A549 (cell line): ENCODE results near the gene CDH11. TPM values are rescaled to one million over a fixed set of nuclear protein-coding genes. Genes with fewer than 3 reads are reported as not detected.
A peak's percentile ranks its signal among the peaks of the same experiment; 100 is the strongest.

Source experiments
- ATAC-seq, 2 experiments: fragments of 200-7000 bp in 1 of 2; fragments of >200 bp in 1 of 2; cut with Nextera tagmentation in 1 of 2; cut with Tn5 transposase in 1 of 2; 3 replicates each; pipeline versions ENCODE4 v1.8.0 to v1.9.1; 2018 to 2020; ENCODE audit warnings: mild to moderate bottlenecking in 1 of 2, moderate library complexity in 1 of 2
- CTCF ChIA-PET: fragments of 300-600 bp; sonication (Branson Sonifier 250); formaldehyde crosslinking; extraction: SDS; loops from one replicate; lab custom pipeline; 2021; ENCODE audit warnings: antibody characterized with exemption, inconsistent platforms; lab: Yijun Ruan, JAX
- POLR2A ChIA-PET: fragments of 350-600 bp; formaldehyde crosslinking; extraction: SDS; loops from one replicate; lab custom pipeline; 2021; ENCODE audit warnings: antibody characterized with exemption, inconsistent platforms; lab: Yijun Ruan, JAX
- DNase-seq, 2 experiments: peaks; one replicate each; pipeline versions ENCODE4 v3.0.0 to v3.0.0-alpha.2; 2011 to 2016; ENCODE audit warnings: low read depth in 1 of 2, low spot score in 1 of 2
- FAIRE-seq: peaks from 2 replicates; lab custom pipeline; 2011; peaks lifted over from hg19 to GRCh38; lab: Jason Lieb, UNC
- H3K27ac ChIP-seq, 2 experiments: fragments of >200 bp; sonication (Bioruptor Twin); formaldehyde crosslinking; 3 replicates each; pipeline ENCODE4 v1.5.1; 2016 to 2017
- H3K4me1 ChIP-seq: fragments of >200 bp; sonication (Bioruptor Twin); formaldehyde crosslinking; 3 replicates; pipeline ENCODE4 v1.6.1; 2016
- H3K4me2 ChIP-seq: fragments of >200 bp; sonication (Bioruptor Twin); formaldehyde crosslinking; 3 replicates; pipeline ENCODE4 v1.6.1; 2016
- H3K4me3 ChIP-seq: fragments of >200 bp; sonication (Bioruptor Twin); formaldehyde crosslinking; 3 replicates; pipeline ENCODE4 v1.5.1; 2016
- H3K9me3 ChIP-seq: fragments of >200 bp; sonication (Bioruptor Twin); formaldehyde crosslinking; 3 replicates; pipeline ENCODE4 v1.6.1; 2016
- ATOH8 ChIP-seq: fragments of 250-450 bp; sonication (Bioruptor Pico); IDR thresholded peaks from 2 replicates; pipeline ENCODE4 v1.5.0; 2020; ENCODE audit warnings: low read depth, mild to moderate bottlenecking, moderate library complexity
- BCL3 ChIP-seq: fragments of >200 bp; sonication (Bioruptor Twin); formaldehyde crosslinking; IDR thresholded peaks from 3 replicates; pipeline ENCODE4 v1.6.1; 2016
- CBX2 ChIP-seq: fragments of 200-600 bp; sonication (generic); IDR thresholded peaks from 2 replicates; pipeline ENCODE4 v1.6.1; 2016; ENCODE audit warnings: low read depth, mild to moderate bottlenecking, borderline replicate concordance
- CHD2 ChIP-seq: fragments of 150-350 bp; IDR thresholded peaks from 2 replicates; pipeline ENCODE4 v1.6.1; 2014; ENCODE audit warnings: low read length; ENCODE audit not compliant: partially characterized antibody
- CHD4 ChIP-seq: fragments of 200-600 bp; sonication (generic); IDR thresholded peaks from 2 replicates; pipeline ENCODE4 v1.6.1; 2016; ENCODE audit warnings: antibody characterized with exemption, mild to moderate bottlenecking, borderline replicate concordance
- CTCF ChIP-seq: fragments of >200 bp; sonication (Bioruptor Twin); formaldehyde crosslinking; IDR thresholded peaks from 3 replicates; pipeline ENCODE4 v1.5.1; 2016
- EHF ChIP-seq: fragments of 250-450 bp; sonication (Bioruptor Pico); IDR thresholded peaks from 2 replicates; pipeline ENCODE4 v1.5.0; 2020; ENCODE audit warnings: mild to moderate bottlenecking
- EHMT2 ChIP-seq: fragments of 200-600 bp; sonication (generic); IDR thresholded peaks from 2 replicates; pipeline ENCODE4 v1.6.1; 2016; ENCODE audit warnings: antibody characterized with exemption, low read depth, mild to moderate bottlenecking, moderate library complexity
- ESRRA ChIP-seq: fragments of 150-350 bp; IDR thresholded peaks from 2 replicates; pipeline ENCODE4 v1.6.1; 2014; ENCODE audit warnings: mild to moderate bottlenecking, low read length, borderline replicate concordance
- FOSB ChIP-seq: fragments of 250-450 bp; sonication (Bioruptor Pico); IDR thresholded peaks from 2 replicates; pipeline ENCODE4 v1.5.0; 2020; ENCODE audit warnings: mild to moderate bottlenecking, moderate library complexity
- HES2 ChIP-seq: fragments of >200 bp; sonication (Bioruptor Twin); formaldehyde crosslinking; IDR thresholded peaks from 2 replicates; pipeline ENCODE4 v1.6.1; 2016
- HOXB13 ChIP-seq: fragments of 250-450 bp; sonication (Bioruptor Pico); IDR thresholded peaks from 2 replicates; pipeline ENCODE4 v1.5.0; 2020; ENCODE audit warnings: low read depth, mild to moderate bottlenecking, moderate library complexity
- HOXB5 ChIP-seq: fragments of 250-450 bp; sonication (Bioruptor Pico); IDR thresholded peaks from 2 replicates; pipeline ENCODE4 v1.5.0; 2020; ENCODE audit warnings: mild to moderate bottlenecking, moderate library complexity
- MYC ChIP-seq: IDR thresholded peaks from 2 replicates; pipeline ENCODE4 v1.6.1; 2012; ENCODE audit warnings: mild to moderate bottlenecking, inconsistent platforms, low read length, improper control_type of control experiment, borderline replicate concordance
- NFE2L2 ChIP-seq: fragments of 150-350 bp; conservative IDR thresholded peaks from 2 replicates; pipeline ENCODE4 v1.6.1; 2014; ENCODE audit warnings: low read length
- NPAS2 ChIP-seq: fragments of 250-450 bp; sonication (Bioruptor Pico); IDR thresholded peaks from 2 replicates; pipeline ENCODE4 v1.8.0; 2022; ENCODE audit warnings: mild to moderate bottlenecking, moderate library complexity, borderline replicate concordance
- POLR2AphosphoS2 ChIP-seq: conservative IDR thresholded peaks from 2 replicates; pipeline ENCODE4 v1.6.1; 2012; ENCODE audit warnings: low read length, improper control_type of control experiment, inconsistent platforms
- RAD21 ChIP-seq, 2 experiments: fragments of >200 bp in 1 of 2; sonication (Bioruptor Twin) in 1 of 2; formaldehyde crosslinking in 1 of 2; IDR thresholded peaks in 1 of 2; conservative IDR thresholded peaks in 1 of 2; 2 replicates in 1 of 2; 3 replicates in 1 of 2; pipeline ENCODE4 v1.6.1; 2012 to 2018; ENCODE audit warnings: inconsistent platforms in 1 of 2
- RNF2 ChIP-seq: fragments of 200-600 bp; sonication (generic); IDR thresholded peaks from 2 replicates; pipeline ENCODE4 v1.6.1; 2016; ENCODE audit warnings: low read depth, mild to moderate bottlenecking, antibody characterized with exemption, moderate library complexity, borderline replicate concordance
- SMC3 ChIP-seq: fragments of >200 bp; sonication (Bioruptor Twin); formaldehyde crosslinking; IDR thresholded peaks from 3 replicates; pipeline ENCODE4 v1.6.1; 2018; ENCODE audit warnings: inconsistent platforms
- TP53 ChIP-seq: fragments of 250-450 bp; sonication (Bioruptor Pico); IDR thresholded peaks from 2 replicates; pipeline ENCODE4 v1.5.0; 2021; ENCODE audit warnings: mild to moderate bottlenecking, moderate library complexity
- USF2 ChIP-seq: fragments of 450-650 bp; IDR thresholded peaks from 2 replicates; pipeline ENCODE4 v1.6.1; 2014; ENCODE audit warnings: antibody characterized with exemption
- ZC3H11A ChIP-seq: fragments of 450-650 bp; IDR thresholded peaks from 2 replicates; pipeline ENCODE4 v1.6.1; 2014; ENCODE audit warnings: antibody characterized with exemption, mild to moderate bottlenecking
- WGBS: methylation state at CpG from one replicate; pipeline ENCODE4 v1.1.6; 2017; ENCODE audit errors: missing lambda C conversion rate; 5-methylcytosine and 5-hydroxymethylcytosine counted together
- polyA plus RNA-seq, 4 experiments: library from polyadenylated mRNA; depleted of rRNA in 3 of 4; stranded (reverse); fragments of >200 nt; fragmentation: RNase III in 1 of 4; extraction: RNeasy Plus Mini Kit Qiagen cat#74134 plus additional on column Dnase treatment in 1 of 4; gene quantifications; 2 replicates in 3 of 4; 3 replicates in 1 of 4; pipeline ENCODE4 v1.2.3, GENCODE V29; 2011 to 2017

CDH11 gene
- polyA plus RNA-seq, 2 of the 4 experiments (the other 2 are of a cell fraction): 0.72 to 1.1 TPM

- Histone ChIP-seq H3K9me3 (no peaks in the 10 kb centered on the region), H3K4me2 (peak overlapping the region; percentile 27; the same call in 2 of the 3 replicates), H3K4me1 (peaks cover 9% of the 10 kb centered on the region; the same call in 2 of the 3 replicates), H3K27ac (no peak overlapping the region), H3K4me3 (no peak overlapping the region)
- no peak for FAIRE-seq
- ChIA-PET CTCF (interaction anchor here (0.8 to 2.2 kb wide), 5 partner anchors 9 to 1656 kb away, joined by 3 to 7 read pairs (median 5); no protein-coding TSS in a partner anchor), POLR2A (no interaction called here)
- ATAC-seq: peak; percentile 76 to 84
- TF ChIP-seq ZC3H11A (no peak), NFE2L2 (no peak), CTCF (peak; percentile 81), RAD21 (conservative IDR thresholded peaks at IDR 0.05 in 1 of 2, IDR thresholded peaks at IDR 0.05 in 1 of 2) (peak; percentile 88 to 91), SMC3 (peak; percentile 83), POLR2AphosphoS2 (no peak)
- peak; percentile 51 to 70 for DNase-seq
- 3% methylated on average over 8 of the region's 8 CpGs for WGBS
Measured at GRCh38 chr16:65117811-65118448, 3.9 kb downstream of the CDH11 start.

- Histone ChIP-seq H3K4me3 (no peak overlapping the region), H3K9me3 (no peaks in the 10 kb centered on the region), H3K4me1 (no peaks in the 10 kb centered on the region), H3K4me2 (no peak overlapping the region), H3K27ac (no peak overlapping the region)
- ChIA-PET POLR2A (no interaction called here), CTCF (interaction anchor here (0.8 to 2.2 kb wide), 7 partner anchors 8 to 1659 kb away, joined by 3 to 7 read pairs (median 3); no protein-coding TSS in a partner anchor)
- FAIRE-seq (no peak), ATAC-seq (no peak), DNase-seq (no peak)
- TF ChIP-seq RAD21 (conservative IDR thresholded peaks at IDR 0.05 in 1 of 2, IDR thresholded peaks at IDR 0.05 in 1 of 2): no peak
- TF ChIP-seq MYC: no peak
- no peak for TF ChIP-seq CHD4
- no peak for TF ChIP-seq HES2
- no peak for TF ChIP-seq HOXB5 (CRISPR knock-in tag)
- no peak for TF ChIP-seq POLR2AphosphoS2
- TF ChIP-seq CTCF: no peak
- TF ChIP-seq CBX2: no peak
- no peak for TF ChIP-seq USF2
- TF ChIP-seq HOXB13 (CRISPR knock-in tag): no peak
- WGBS: 27% methylated on average over 5 of the region's 5 CpGs
Measured at GRCh38 chr16:65116818-65117430, 4.9 kb downstream of the CDH11 start.

GRCh38 chr16:65116216-65116615, 5.6 kb downstream of the CDH11 start:
- Histone ChIP-seq H3K4me2 (no peak overlapping the region), H3K4me1 (no peaks in the 10 kb centered on the region), H3K9me3 (no peaks in the 10 kb centered on the region), H3K4me3 (no peak overlapping the region), H3K27ac (no peak overlapping the region)
- WGBS: 25% methylated on average over 4 of the region's 4 CpGs
- FAIRE-seq (no peak), ATAC-seq (no peak), DNase-seq (no peak)
- ChIA-PET POLR2A (no interaction called here), CTCF (interaction anchor here (0.8 to 2.2 kb wide), 4 partner anchors 9 to 1658 kb away, joined by 3 to 7 read pairs (median 3); no protein-coding TSS in a partner anchor)
- TF ChIP-seq TP53 (CRISPR knock-in tag) (no peak), RNF2 (no peak), HES2 (no peak), CHD2 (no peak), RAD21 (conservative IDR thresholded peaks at IDR 0.05 in 1 of 2, IDR thresholded peaks at IDR 0.05 in 1 of 2) (no peak), NPAS2 (CRISPR knock-in tag) (no peak), SMC3 (no peak), BCL3 (no peak), EHF (CRISPR knock-in tag) (no peak), EHMT2 (no peak), ATOH8 (no peak), FOSB (CRISPR knock-in tag) (no peak), ESRRA (no peak)
